Panc1 (cell line): ENCODE results near the gene SBK2. TPM values are rescaled to one million over a fixed set of nuclear protein-coding genes. Genes with fewer than 3 reads are reported as not detected.

Experiments
- ATAC-seq: fragments of 200-7000 bp; cut with Tn5 transposase; 2 replicates; pipeline ENCODE4 v1.9.1; 2020; ENCODE audit warnings: mild to moderate bottlenecking, moderate library complexity
- BruUV-seq: library from RNA; stranded (reverse); fragments of 400-500 nt; replicated peaks from 2 replicates; lab custom pipeline; 2021; lab: Mats Ljungman, UMichigan
- CTCF ChIA-PET: fragments of 300-600 bp; sonication (Branson Sonifier 250); formaldehyde crosslinking; loops from one replicate; lab custom pipeline; 2022; ENCODE audit warnings: antibody characterized with exemption; lab: Charles Lee
- POLR2A ChIA-PET: fragments of 300-600 bp; sonication (Branson Sonifier 250); formaldehyde crosslinking; loops from one replicate; lab custom pipeline; 2022; ENCODE audit warnings: antibody characterized with exemption; lab: Charles Lee
- DNase-seq: peaks from one replicate; pipeline ENCODE4 v3.0.0-alpha.2; 2010; ENCODE audit warnings: low read depth, low spot score
- H3K27ac ChIP-seq: 2 replicates; pipeline ENCODE4 v1.5.1; 2011; ENCODE audit warnings: mild to moderate bottlenecking, low read length, inconsistent platforms
- H3K27me3 ChIP-seq: fragments of 200-500 bp; sonication (Bioruptor generic); 2 replicates; pipeline ENCODE4 v1.6.0; 2014; ENCODE audit warnings: low read length, inconsistent platforms; ENCODE audit not compliant: control insufficient read depth, insufficient read depth
- H3K36me3 ChIP-seq: fragments of 200-500 bp; sonication (Bioruptor generic); 2 replicates; pipeline ENCODE4 v1.5.1; 2014; ENCODE audit warnings: inconsistent platforms, mild to moderate bottlenecking, low read length, moderate library complexity; ENCODE audit not compliant: control insufficient read depth, insufficient read depth
- H3K4me1 ChIP-seq: 2 replicates; pipeline ENCODE4 v1.5.1; 2011; ENCODE audit warnings: inconsistent platforms, mild to moderate bottlenecking, low read length, moderate library complexity; ENCODE audit not compliant: control insufficient read depth, insufficient read depth
- H3K4me3 ChIP-seq, 2 experiments: 2 replicates each; pipeline ENCODE4 v1.5.1; 2011 to 2012; ENCODE audit warnings: low read depth in 2 of 2, low read length in 2 of 2, mild to moderate bottlenecking in 2 of 2, inconsistent platforms in 1 of 2, moderate library complexity in 1 of 2
- H3K9me3 ChIP-seq: fragments of 200-500 bp; sonication (Bioruptor generic); 2 replicates; pipeline ENCODE4 v1.5.1; 2014; ENCODE audit warnings: low read depth, mild to moderate bottlenecking, inconsistent platforms, low read length, moderate library complexity; ENCODE audit not compliant: control insufficient read depth, insufficient read depth
- POLR2AphosphoS5 ChIP-seq: IDR thresholded peaks from 2 replicates; pipeline ENCODE4 v1.6.1; 2012; ENCODE audit warnings: mild to moderate bottlenecking, low read depth, low read length, moderate library complexity
- SIN3A ChIP-seq: IDR thresholded peaks from 2 replicates; pipeline ENCODE4 v1.6.1; 2012; ENCODE audit warnings: low read depth, mild to moderate bottlenecking, low read length, moderate library complexity, borderline replicate concordance; ENCODE audit not compliant: insufficient read depth
- TCF7L2 ChIP-seq: IDR thresholded peaks from 2 replicates; pipeline ENCODE4 v1.6.1; 2011; ENCODE audit warnings: mild to moderate bottlenecking, low read depth, low read length, inconsistent platforms
- in situ Hi-C: cut with HindIII; loops from 2 replicates; pipeline ENCODE4 v1.10.0; 2016; ENCODE audit warnings: low sequenced_read_pairs, low pct_unique_long_range_greater_than_20kb
- intact Hi-C: fragments of 100-400 bp; cut with micrococcal nuclease; formaldehyde crosslinking; loops from one replicate; pipeline ENCODE4 v1.10.0; 2022; ENCODE audit not compliant: unreplicated experiment
- total RNA-seq: library from RNA; stranded (reverse); gene quantifications from one replicate; pipeline ENCODE4 v1.2.1, GENCODE V29; 2021; ENCODE audit not compliant: unreplicated experiment
- TF ChIP-seq, protein P1 (sequence below): fragments of 450-650 bp; IDR thresholded peaks from 2 replicates; pipeline ENCODE4 v1.5.1; 2017; ENCODE audit warnings: mild to moderate bottlenecking
- TF ChIP-seq, protein P2 (sequence below), 2 experiments: IDR thresholded peaks; 2 replicates each; pipeline ENCODE4 v1.6.1; 2011 to 2012; ENCODE audit warnings: low read depth in 2 of 2, control low read depth in 1 of 2, low read length in 1 of 2, mild to moderate bottlenecking in 1 of 2, moderate library complexity in 1 of 2; ENCODE audit not compliant: insufficient read depth in 1 of 2

Gene SBK2
- total RNA-seq, 1 experiment from 2014 or later = 0.69 TPM

DNA sequence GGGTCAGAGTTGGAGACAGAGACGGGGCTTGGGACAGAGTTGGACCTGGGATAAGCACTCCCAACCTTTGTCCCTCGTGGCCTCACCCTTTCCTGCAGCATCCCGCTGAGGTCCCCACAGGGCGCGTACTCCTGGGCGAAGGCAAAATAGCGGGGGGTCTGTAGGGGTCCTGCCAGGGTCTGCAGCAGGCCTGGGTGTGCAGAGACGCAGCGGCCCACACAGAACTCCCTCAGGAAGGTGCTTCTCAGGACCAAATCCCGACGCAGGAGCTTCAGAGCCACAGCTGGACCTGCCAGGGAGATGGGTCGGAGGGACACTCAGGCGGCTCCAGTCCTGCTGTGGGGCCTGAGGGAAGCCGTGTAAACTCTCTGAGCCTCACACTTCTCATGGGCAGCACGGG, 7.1 kb upstream of the SBK2 start:
- ATAC-seq = no peak
- CTCF ChIA-PET = interaction anchor here (0.7 kb wide), 1 partner anchor 403 kb away, joined by 3 read pairs; no protein-coding TSS in a partner anchor

DNA sequence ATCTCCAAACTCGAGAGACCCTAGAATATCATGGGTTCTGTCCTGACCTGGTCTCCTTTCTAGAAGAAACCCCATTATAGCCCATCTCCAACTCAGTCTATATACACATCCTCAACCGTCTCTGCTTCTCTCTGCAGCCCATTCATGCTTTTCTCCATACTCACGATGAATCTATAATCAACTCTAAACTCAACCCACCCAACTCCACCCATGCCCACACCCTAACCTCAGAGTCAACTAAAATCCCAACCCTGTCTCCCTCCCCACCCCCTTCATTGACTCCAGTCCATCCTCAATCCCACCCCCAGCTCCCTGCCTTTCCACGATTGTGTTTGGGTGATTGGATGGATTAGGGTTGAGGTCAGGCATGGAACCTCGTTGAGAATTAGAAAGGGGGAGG, 6.6 kb upstream of the SBK2 start:
- Histone ChIP-seq H3K36me3 (no peaks in the 10 kb centered on the region), H3K27ac (no peak overlapping the region), H3K27me3 (no peaks in the 10 kb centered on the region), H3K9me3 (no peaks in the 10 kb centered on the region), H3K4me3 (no peak overlapping the region), H3K4me1 (peaks cover 38% of the 10 kb centered on the region)
- BruUV-seq = no TSS peak
- ChIA-PET CTCF (no interaction called here), POLR2A (no interaction called here)
- ATAC-seq = no peak
- DNase-seq = no peak
- intact Hi-C loops = no loop called here
- TF ChIP-seq TCF7L2 = no peak
- TF ChIP-seq, protein P1, sequence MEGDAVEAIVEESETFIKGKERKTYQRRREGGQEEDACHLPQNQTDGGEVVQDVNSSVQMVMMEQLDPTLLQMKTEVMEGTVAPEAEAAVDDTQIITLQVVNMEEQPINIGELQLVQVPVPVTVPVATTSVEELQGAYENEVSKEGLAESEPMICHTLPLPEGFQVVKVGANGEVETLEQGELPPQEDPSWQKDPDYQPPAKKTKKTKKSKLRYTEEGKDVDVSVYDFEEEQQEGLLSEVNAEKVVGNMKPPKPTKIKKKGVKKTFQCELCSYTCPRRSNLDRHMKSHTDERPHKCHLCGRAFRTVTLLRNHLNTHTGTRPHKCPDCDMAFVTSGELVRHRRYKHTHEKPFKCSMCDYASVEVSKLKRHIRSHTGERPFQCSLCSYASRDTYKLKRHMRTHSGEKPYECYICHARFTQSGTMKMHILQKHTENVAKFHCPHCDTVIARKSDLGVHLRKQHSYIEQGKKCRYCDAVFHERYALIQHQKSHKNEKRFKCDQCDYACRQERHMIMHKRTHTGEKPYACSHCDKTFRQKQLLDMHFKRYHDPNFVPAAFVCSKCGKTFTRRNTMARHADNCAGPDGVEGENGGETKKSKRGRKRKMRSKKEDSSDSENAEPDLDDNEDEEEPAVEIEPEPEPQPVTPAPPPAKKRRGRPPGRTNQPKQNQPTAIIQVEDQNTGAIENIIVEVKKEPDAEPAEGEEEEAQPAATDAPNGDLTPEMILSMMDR = no peak
- no peak for TF ChIP-seq SIN3A
- TF ChIP-seq POLR2AphosphoS5 = no peak
- TF ChIP-seq, protein P2, sequence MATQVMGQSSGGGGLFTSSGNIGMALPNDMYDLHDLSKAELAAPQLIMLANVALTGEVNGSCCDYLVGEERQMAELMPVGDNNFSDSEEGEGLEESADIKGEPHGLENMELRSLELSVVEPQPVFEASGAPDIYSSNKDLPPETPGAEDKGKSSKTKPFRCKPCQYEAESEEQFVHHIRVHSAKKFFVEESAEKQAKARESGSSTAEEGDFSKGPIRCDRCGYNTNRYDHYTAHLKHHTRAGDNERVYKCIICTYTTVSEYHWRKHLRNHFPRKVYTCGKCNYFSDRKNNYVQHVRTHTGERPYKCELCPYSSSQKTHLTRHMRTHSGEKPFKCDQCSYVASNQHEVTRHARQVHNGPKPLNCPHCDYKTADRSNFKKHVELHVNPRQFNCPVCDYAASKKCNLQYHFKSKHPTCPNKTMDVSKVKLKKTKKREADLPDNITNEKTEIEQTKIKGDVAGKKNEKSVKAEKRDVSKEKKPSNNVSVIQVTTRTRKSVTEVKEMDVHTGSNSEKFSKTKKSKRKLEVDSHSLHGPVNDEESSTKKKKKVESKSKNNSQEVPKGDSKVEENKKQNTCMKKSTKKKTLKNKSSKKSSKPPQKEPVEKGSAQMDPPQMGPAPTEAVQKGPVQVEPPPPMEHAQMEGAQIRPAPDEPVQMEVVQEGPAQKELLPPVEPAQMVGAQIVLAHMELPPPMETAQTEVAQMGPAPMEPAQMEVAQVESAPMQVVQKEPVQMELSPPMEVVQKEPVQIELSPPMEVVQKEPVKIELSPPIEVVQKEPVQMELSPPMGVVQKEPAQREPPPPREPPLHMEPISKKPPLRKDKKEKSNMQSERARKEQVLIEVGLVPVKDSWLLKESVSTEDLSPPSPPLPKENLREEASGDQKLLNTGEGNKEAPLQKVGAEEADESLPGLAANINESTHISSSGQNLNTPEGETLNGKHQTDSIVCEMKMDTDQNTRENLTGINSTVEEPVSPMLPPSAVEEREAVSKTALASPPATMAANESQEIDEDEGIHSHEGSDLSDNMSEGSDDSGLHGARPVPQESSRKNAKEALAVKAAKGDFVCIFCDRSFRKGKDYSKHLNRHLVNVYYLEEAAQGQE (IDR thresholded peaks at IDR 0.05; ENCODE audit: insufficient read depth in 1 of 2, low read depth in 2 of 2, low read length in 1 of 2) = no peak
- in situ Hi-C loops = no loop called here

More for the DNA sequence above, 7.1 kb upstream of the SBK2 start:
- Histone ChIP-seq H3K27ac (no peak overlapping the region), H3K4me1 (peaks cover 40% of the 10 kb centered on the region), H3K36me3 (no peaks in the 10 kb centered on the region), H3K4me3 (no peak overlapping the region), H3K27me3 (no peaks in the 10 kb centered on the region), H3K9me3 (no peaks in the 10 kb centered on the region)
- DNase-seq = no peak
- intact Hi-C loops (no loop called here), in situ Hi-C loops (no loop called here)
- TF ChIP-seq POLR2AphosphoS5 (no peak), SIN3A (no peak), TCF7L2 (no peak)
- TF ChIP-seq, protein P1 = no peak
- TF ChIP-seq, protein P2 (IDR thresholded peaks at IDR 0.05; ENCODE audit: insufficient read depth in 1 of 2, low read depth in 2 of 2, low read length in 1 of 2) = no peak
- POLR2A ChIA-PET = no interaction called here
- BruUV-seq = no TSS peak
